Measurements from ENCODE around the gene MAP1LC3C.

The MAP1LC3C gene

GRCh38 chr1:241999026-241999425 lies at the start of gene MAP1LC3C:
MAP1LC3C (minus strand) TSS chr1:241999098; CDS start chr1:241999008, 90 bp downstream.
- DNase-seq (ENCODE audit: low read depth in 2 of 2): no peak

GRCh38 chr1:242043165-242043564 lies 44.3 kb upstream of the MAP1LC3C start:
- DNase-seq (ENCODE audit: low read depth in 2 of 2): no peak

GRCh38 chr1:242034392-242034791 lies 35.5 kb upstream of the MAP1LC3C start:
- DNase-seq (ENCODE audit: low read depth in 2 of 2): no peak

- DNase-seq (ENCODE audit: low read depth in 2 of 2): no peak
Observed at GRCh38 chr1:242033447-242033846, 34.5 kb upstream of the MAP1LC3C start.

- DNase-seq (ENCODE audit: low read depth in 2 of 2): no peak
Observed at GRCh38 chr1:242030071-242030470, 31.2 kb upstream of the MAP1LC3C start.

- DNase-seq (ENCODE audit: low read depth in 2 of 2): no peak
Observed at GRCh38 chr1:242025681-242026080, 26.8 kb upstream of the MAP1LC3C start.

GRCh38 chr1:242023805-242024204 lies 24.9 kb upstream of the MAP1LC3C start:
- no peak for DNase-seq (ENCODE audit: low read depth in 2 of 2)

GRCh38 chr1:242019018-242019417 lies 20.1 kb upstream of the MAP1LC3C start:
- DNase-seq (ENCODE audit: low read depth in 2 of 2): no peak

GRCh38 chr1:242017580-242018233 lies 18.8 kb upstream of the MAP1LC3C start:
- peak in 1 of 2 experiments; percentile 14 for DNase-seq (ENCODE audit: low read depth in 2 of 2)

- DNase-seq (ENCODE audit: low read depth in 2 of 2): no peak
Observed at GRCh38 chr1:242016479-242016878, 17.6 kb upstream of the MAP1LC3C start.

- no peak for DNase-seq (ENCODE audit: low read depth in 2 of 2)
Observed at GRCh38 chr1:242011894-242012660, 13.2 kb upstream of the MAP1LC3C start.

- no peak for DNase-seq (ENCODE audit: low read depth in 2 of 2)
Observed at GRCh38 chr1:242008826-242009495, 10.1 kb upstream of the MAP1LC3C start.

GRCh38 chr1:242006976-242007375 lies 8.1 kb upstream of the MAP1LC3C start:
- no peak for DNase-seq (ENCODE audit: low read depth in 2 of 2)

- no peak for DNase-seq (ENCODE audit: low read depth in 2 of 2)
Observed at GRCh38 chr1:242005866-242006535, 7.1 kb upstream of the MAP1LC3C start.

GRCh38 chr1:242004751-242005495 lies 6.0 kb upstream of the MAP1LC3C start:
- no peak for DNase-seq (ENCODE audit: low read depth in 2 of 2)

- no peak for DNase-seq (ENCODE audit: low read depth in 2 of 2)
Observed at GRCh38 chr1:242002510-242002909, 3.6 kb upstream of the MAP1LC3C start.

- DNase-seq (ENCODE audit: low read depth in 2 of 2): no peak
Observed at GRCh38 chr1:242002072-242002471, 3.2 kb upstream of the MAP1LC3C start.

- DNase-seq (ENCODE audit: low read depth in 2 of 2): no peak
Observed at GRCh38 chr1:242000434-242000833, 1.5 kb upstream of the MAP1LC3C start.

- peak; percentile 15 to 49 for DNase-seq (ENCODE audit: low read depth in 2 of 2)
Observed at GRCh38 chr1:241998412-241998921, 431 bp downstream of the MAP1LC3C start.

- no peak for DNase-seq (ENCODE audit: low read depth in 2 of 2)
Observed at GRCh38 chr1:241997401-241997998, 1.4 kb downstream of the MAP1LC3C start.

- DNase-seq (ENCODE audit: low read depth in 2 of 2): no peak
Observed at GRCh38 chr1:241994171-241994570, 4.7 kb downstream of the MAP1LC3C start.

Data from stimulated activated CD4-positive, alpha-beta T cell treated with anti-CD3 and anti-CD28 coated beads, Interleukin-12 subunit alpha, Interleukin-12 subunit beta, amount 100 ng/mL, for 24 hours (primary cell).